Measurements from ENCODE around the gene CXXC1. TPM values are rescaled to one million over a fixed set of nuclear protein-coding genes. Genes with fewer than 3 reads are reported as not detected.
A peak's percentile ranks its signal among the peaks of the same experiment; 100 is the strongest.
"Not testable (repeated sequence)": the region's sequence is repeated elsewhere in the genome, so short reads cannot be mapped to it uniquely, and the experiment has no call there.

The CXXC1 gene
- total RNA-seq, 1 donor from 2014 or later, result 78.6 TPM

DNA sequence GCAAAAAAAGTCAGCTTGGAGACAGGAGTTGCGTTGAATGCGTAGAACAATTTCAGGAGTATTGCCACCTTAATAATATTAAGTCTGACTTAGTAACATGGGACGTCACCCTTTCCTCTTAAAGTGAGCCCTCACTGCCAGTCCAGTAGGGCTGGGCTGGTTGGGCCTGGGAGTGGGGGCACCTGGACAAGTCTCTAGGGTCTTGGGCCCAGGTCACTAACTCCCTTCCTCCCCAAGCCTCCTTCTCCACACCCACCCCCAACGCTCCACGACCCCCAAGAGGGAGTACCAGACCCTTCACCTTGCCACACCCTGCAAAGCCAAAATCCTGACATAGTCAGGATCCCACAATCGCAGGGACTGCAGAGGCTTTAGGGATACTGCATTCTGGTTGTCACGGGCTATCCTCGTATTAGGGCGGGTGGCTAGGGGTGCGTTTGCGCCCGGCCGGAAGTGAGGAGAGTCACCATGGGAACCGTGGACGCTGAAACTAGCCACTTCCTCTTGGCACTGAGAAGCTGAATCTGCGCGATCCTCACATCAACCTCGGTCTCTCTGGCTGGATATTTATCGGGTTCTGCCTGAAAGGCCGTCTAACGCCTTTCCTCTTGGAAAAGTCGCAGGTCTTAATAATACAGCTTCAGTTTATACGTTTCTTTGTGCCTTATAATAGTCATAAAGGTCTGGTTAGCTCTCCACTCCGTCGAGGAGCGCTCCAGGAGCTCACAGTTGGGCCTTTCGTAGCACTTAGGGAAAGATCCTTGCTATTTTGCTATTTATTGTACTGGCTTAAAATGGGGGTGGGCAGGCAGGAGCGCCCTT lies 10.3 kb upstream of the CXXC1 start:
- peak in 1 of 2 donors; percentile 70 for DNase-seq (ENCODE audit: extremely low spot score in 2 of 2)
- intact Hi-C loops (cut with DNase I), result no loop called here
- Histone ChIP-seq H3K4me1 (peaks cover 9% of the 10 kb centered on the region), H3K27me3 (peaks cover 8% of the 10 kb centered on the region), H3K4me3 (peak overlapping the region; percentile 41 to 47), H3K9me3 (no peaks in the 10 kb centered on the region), H3K27ac (no peak overlapping the region), H3K36me3 (no peaks in the 10 kb centered on the region)
- TF ChIP-seq, protein P1, sequence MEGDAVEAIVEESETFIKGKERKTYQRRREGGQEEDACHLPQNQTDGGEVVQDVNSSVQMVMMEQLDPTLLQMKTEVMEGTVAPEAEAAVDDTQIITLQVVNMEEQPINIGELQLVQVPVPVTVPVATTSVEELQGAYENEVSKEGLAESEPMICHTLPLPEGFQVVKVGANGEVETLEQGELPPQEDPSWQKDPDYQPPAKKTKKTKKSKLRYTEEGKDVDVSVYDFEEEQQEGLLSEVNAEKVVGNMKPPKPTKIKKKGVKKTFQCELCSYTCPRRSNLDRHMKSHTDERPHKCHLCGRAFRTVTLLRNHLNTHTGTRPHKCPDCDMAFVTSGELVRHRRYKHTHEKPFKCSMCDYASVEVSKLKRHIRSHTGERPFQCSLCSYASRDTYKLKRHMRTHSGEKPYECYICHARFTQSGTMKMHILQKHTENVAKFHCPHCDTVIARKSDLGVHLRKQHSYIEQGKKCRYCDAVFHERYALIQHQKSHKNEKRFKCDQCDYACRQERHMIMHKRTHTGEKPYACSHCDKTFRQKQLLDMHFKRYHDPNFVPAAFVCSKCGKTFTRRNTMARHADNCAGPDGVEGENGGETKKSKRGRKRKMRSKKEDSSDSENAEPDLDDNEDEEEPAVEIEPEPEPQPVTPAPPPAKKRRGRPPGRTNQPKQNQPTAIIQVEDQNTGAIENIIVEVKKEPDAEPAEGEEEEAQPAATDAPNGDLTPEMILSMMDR (IDR thresholded peaks at IDR 0.05), result no peak
- no peak for TF ChIP-seq POLR2AphosphoS5 (IDR thresholded peaks at IDR 0.05; ENCODE audit: insufficient read depth in 1 of 2, low read depth in 1 of 2)
- no peak for TF ChIP-seq POLR2A (IDR thresholded peaks at IDR 0.05)

DNA sequence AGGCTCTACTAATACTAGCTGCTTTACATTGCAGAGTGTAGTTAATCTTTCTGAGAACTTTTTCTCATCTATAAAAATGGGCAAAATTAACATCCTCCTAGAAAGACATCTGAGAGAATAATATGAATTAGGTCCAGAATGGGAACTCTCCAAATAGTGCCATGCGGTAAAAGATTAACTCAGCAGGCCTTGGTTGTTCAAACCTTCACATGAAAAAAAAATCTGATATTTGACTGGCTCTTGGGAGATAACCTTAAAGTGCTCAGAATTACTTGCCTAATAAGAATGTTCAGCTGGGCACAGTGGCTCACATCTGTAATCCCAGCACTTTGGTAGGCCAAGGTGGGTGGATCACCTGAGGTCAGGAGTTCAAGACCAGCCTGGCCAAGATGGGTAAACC lies 5.5 kb upstream of the CXXC1 start:
- TF ChIP-seq POLR2AphosphoS5 (IDR thresholded peaks at IDR 0.05; ENCODE audit: insufficient read depth in 1 of 2, low read depth in 1 of 2) (no peak), POLR2A (IDR thresholded peaks at IDR 0.05) (no peak)
- TF ChIP-seq, protein P1 (IDR thresholded peaks at IDR 0.05), result no peak
- intact Hi-C loops (cut with DNase I), result no loop called here

DNA sequence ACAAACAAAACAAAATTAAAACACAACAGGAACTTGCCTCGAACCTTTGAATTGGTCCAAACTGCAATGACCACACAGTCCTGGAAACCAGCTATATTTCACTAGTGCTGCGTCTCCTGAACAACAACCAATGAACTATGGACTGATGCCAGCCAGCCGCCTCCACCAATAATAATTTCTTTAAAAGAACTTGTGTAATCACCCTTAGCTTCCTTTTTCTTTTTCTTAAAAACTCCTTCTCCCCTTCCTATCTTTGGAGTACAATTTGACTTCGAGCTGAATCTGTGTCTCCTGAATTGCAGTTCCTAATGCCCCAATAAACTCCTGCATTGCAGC lies 1.6 kb upstream of the CXXC1 start:
- intact Hi-C loops (cut with DNase I), result no loop called here
- peaks cover 0 to 15% of the 10 kb centered on the region in 2 donors for H3K36me3 ChIP-seq
- TF ChIP-seq, protein P1 (IDR thresholded peaks at IDR 0.05), result no peak
- TF ChIP-seq POLR2A (IDR thresholded peaks at IDR 0.05) (no peak), POLR2AphosphoS5 (IDR thresholded peaks at IDR 0.05; ENCODE audit: insufficient read depth in 1 of 2, low read depth in 1 of 2) (no peak)

More for the DNA sequence above, 5.5 kb upstream of the CXXC1 start:
- no peak overlapping the region for H3K4me3 ChIP-seq
- no peaks in the 10 kb centered on the region for H3K27me3 ChIP-seq
- H3K9me3 ChIP-seq, result no peaks in the 10 kb centered on the region
- H3K4me1 ChIP-seq, result peaks cover under 1% of the 10 kb centered on the region
- H3K27ac ChIP-seq, result no peak overlapping the region
- no peak for DNase-seq (ENCODE audit: extremely low spot score in 2 of 2)
- H3K36me3 ChIP-seq, result no peaks in the 10 kb centered on the region

DNA sequence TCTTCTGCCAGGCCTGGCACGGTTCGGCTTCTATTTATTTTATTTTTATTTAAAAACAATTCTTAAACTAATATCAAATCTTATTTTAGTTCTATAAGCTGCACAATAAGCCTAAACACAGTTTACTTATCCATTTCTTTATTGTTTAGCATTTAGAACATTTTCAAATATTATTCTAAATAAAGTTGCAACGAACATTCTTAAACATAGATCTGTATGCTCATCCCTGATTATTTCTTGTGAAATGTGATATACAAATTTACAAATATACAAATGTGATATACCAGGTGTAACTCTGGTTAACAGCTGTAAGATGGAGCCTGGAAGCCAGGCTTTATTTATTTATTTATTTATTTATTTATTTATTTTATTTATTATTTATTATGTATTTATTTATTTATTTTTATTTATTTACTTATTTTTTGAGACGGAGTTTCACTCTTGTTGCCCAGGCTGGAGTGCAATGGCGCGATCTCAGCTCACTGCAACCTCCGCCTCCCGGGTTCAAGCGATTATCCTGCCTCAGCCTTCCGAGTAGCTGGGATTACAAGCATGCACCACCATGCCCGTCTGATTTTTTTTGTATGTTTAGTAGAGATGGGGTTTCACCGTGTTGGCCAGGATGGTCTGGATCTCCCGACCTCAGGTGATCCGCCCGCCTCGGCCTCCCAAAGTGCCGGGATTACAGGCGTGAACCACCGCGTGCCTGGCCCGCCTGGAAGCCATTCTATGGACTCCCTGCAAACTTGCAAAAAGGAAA lies 1.0 kb upstream of the CXXC1 start:
- H3K36me3 ChIP-seq, result peaks cover 0 to 21% of the 10 kb centered on the region in 2 donors
- peaks cover 11% of the 10 kb centered on the region for H3K4me1 ChIP-seq
- peak overlapping the region; percentile 89 for H3K27ac ChIP-seq
- H3K27me3 ChIP-seq; DNase-seq (ENCODE audit: extremely low spot score in 2 of 2); intact Hi-C loops (cut with DNase I); H3K9me3 ChIP-seq: not testable (repeated sequence)
- peak overlapping the region; percentile 65 to 78 for H3K4me3 ChIP-seq

More for the DNA sequence above, 1.6 kb upstream of the CXXC1 start:
- no peak for DNase-seq (ENCODE audit: extremely low spot score in 2 of 2)
- Histone ChIP-seq H3K4me3 (no peak overlapping the region), H3K4me1 (peaks cover 11% of the 10 kb centered on the region), H3K9me3 (no peaks in the 10 kb centered on the region), H3K27ac (no peak overlapping the region), H3K27me3 (no peaks in the 10 kb centered on the region)

DNA sequence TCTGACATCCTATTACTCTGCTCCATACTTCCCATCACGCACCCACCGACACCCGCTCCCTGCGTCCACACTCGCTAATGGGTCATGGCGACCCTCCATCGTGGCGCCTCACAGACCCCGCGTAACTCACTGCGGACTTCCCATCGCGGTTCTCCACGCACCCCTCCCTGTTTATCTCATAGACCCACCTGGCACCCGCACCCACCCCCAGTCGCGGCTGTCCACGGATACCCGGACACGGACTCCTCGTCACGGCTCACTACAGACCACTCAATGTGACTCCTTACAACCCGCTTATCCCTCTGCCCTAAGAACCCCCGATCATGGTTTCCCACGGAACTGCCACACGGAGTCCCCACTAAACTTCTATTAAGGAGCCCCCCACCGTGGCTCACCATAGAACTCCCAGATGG lies 458 bp downstream of the CXXC1 start:
- intact Hi-C loops (cut with DNase I), result no loop called here
- no peak for TF ChIP-seq POLR2AphosphoS5 (IDR thresholded peaks at IDR 0.05; ENCODE audit: insufficient read depth in 1 of 2, low read depth in 1 of 2)
- TF ChIP-seq, protein P1 (IDR thresholded peaks at IDR 0.05), result no peak
- no peak for TF ChIP-seq POLR2A (IDR thresholded peaks at IDR 0.05)

More for the DNA sequence above, 458 bp downstream of the CXXC1 start:
- Histone ChIP-seq H3K4me3 (peak overlapping the region; percentile 65 to 78), H3K9me3 (no peaks in the 10 kb centered on the region), H3K36me3 (peaks cover 0 to 34% of the 10 kb centered on the region in 2 donors), H3K4me1 (peaks cover 13% of the 10 kb centered on the region), H3K27me3 (no peaks in the 10 kb centered on the region), H3K27ac (peak overlapping the region; percentile 89)
- peak in 1 of 2 donors; percentile 92 for DNase-seq (ENCODE audit: extremely low spot score in 2 of 2)

Data from vagina (tissue), 2 donors.